Adrenal gland (tissue), 12 donors: ENCODE results near the gene VAC14. TPM values are rescaled to one million over a fixed set of nuclear protein-coding genes. Genes with fewer than 3 reads are reported as not detected.

Experiments
- DNase-seq, 7 donors: peaks; one replicate each; pipeline ENCODE4 v3.0.0-alpha.2; 2019 to 2020
- H3K27ac ChIP-seq, 5 donors: fragments of 200-600 bp; sonication (generic) in 4 of 5; 1 replicate in 3 of 5; 2 replicates in 2 of 5; pipeline versions ENCODE4 v1.5.1 to v1.8.0; 2016 to 2020; ENCODE audit warnings: mild to moderate bottlenecking in 1 of 5
- H3K27me3 ChIP-seq: fragments of 200-600 bp; 2 replicates; pipeline ENCODE4 v1.8.0; 2021
- H3K36me3 ChIP-seq, 2 donors: fragments of 200-600 bp; replicated peaks in 1 of 2; 1 replicate in 1 of 2; 2 replicates in 1 of 2; pipeline versions ENCODE4 v1.5.1 to v1.8.0; 2018 to 2022
- H3K4me1 ChIP-seq, 2 donors: fragments of 200-600 bp; replicated peaks in 1 of 2; 1 replicate in 1 of 2; 2 replicates in 1 of 2; pipeline versions ENCODE4 v1.5.1 to v1.8.0; 2018 to 2021
- H3K4me3 ChIP-seq, 4 donors: fragments of 200-600 bp; sonication (generic) in 3 of 4; one replicate each; pipeline ENCODE4 v1.5.1; 2016 to 2018
- H3K9me3 ChIP-seq, 3 donors: fragments of 200-600 bp; sonication (generic) in 1 of 3; replicated peaks in 1 of 3; 1 replicate in 2 of 3; 2 replicates in 1 of 3; pipeline versions ENCODE4 v1.5.1 to v1.8.0; 2016 to 2021
- POLR2A ChIP-seq, 2 donors: fragments of 450-650 bp; IDR thresholded peaks; one replicate each; pipeline ENCODE4 v1.6.1; 2017; ENCODE audit warnings: antibody characterized with exemption in 2 of 2, mild to moderate bottlenecking in 2 of 2, moderate library complexity in 1 of 2
- WGBS, 4 donors: extraction: QIAGEN DNeasy Blood & Tissue Kit in 2 of 4; methylation state at CpG; one replicate each; pipeline versions ENCODE4 v1.1.5 to v1.1.7; 2013 to 2017; 5-methylcytosine and 5-hydroxymethylcytosine counted together
- intact Hi-C, 2 donors: fragments of 100-400 bp; cut with DNase I; formaldehyde crosslinking; loops; one replicate each; pipeline versions ENCODE4 v1.14.1 to v1.15.0; 2022 to 2023
- polyA plus RNA-seq, 3 donors: library from polyadenylated mRNA; stranded (reverse); fragments of 200-250 nt in 2 of 3; fragments of 350-450 nt in 1 of 3; fragmentation: Illumina TruSeq in 1 of 3; extraction: RNeasy Lipid Tissue Mini Kit (QIAGEN cat#74804) in 1 of 3; gene quantifications; one replicate each; pipeline ENCODE4 v1.2.3, GENCODE V29; 2013 to 2014
- total RNA-seq, 9 donors: library from RNA; depleted of rRNA in 4 of 9; stranded (reverse); fragments of >200 nt in 4 of 9; fragments of 120-200 nt in 1 of 9; fragmentation: NEBNext Ultra II Directional in 1 of 9; extraction: Animal tissue kit (Norgen Biotek cat#: 25700) in 1 of 9; gene quantifications; one replicate each; pipeline versions ENCODE4 v1.1.0 to v1.2.4, GENCODE V29; 2013 to 2023
- TF ChIP-seq, protein P1 (sequence below), 6 experiments: fragments of 450-650 bp in 4 of 6; fragments of 200-600 bp in 2 of 6; sonication (generic) in 1 of 6; IDR thresholded peaks; 1 replicate in 5 of 6; 2 replicates in 1 of 6; pipeline versions ENCODE4 v1.5.1 to v1.8.0; 2016 to 2021; ENCODE audit warnings: antibody characterized with exemption in 6 of 6, mild to moderate bottlenecking in 2 of 6, moderate library complexity in 1 of 6
- donor health status: healthy with polysubstance abuse.
- donor health status: Bipolar disorder and iron deficiency.
- donor health status: DM: yes; HTN: yes; CAD: no.
- donor health status: DM: no; HTN: no; CAD: no.
- donor health status: DM: no; HTN: no; CAD: no.
- donor health status: DM: yes; HTN: yes; CAD: no.

VAC14 gene
- total and polyA plus RNA-seq, 12 donors: 24.6 to 74.8 (median 50.1) TPM

DNA sequence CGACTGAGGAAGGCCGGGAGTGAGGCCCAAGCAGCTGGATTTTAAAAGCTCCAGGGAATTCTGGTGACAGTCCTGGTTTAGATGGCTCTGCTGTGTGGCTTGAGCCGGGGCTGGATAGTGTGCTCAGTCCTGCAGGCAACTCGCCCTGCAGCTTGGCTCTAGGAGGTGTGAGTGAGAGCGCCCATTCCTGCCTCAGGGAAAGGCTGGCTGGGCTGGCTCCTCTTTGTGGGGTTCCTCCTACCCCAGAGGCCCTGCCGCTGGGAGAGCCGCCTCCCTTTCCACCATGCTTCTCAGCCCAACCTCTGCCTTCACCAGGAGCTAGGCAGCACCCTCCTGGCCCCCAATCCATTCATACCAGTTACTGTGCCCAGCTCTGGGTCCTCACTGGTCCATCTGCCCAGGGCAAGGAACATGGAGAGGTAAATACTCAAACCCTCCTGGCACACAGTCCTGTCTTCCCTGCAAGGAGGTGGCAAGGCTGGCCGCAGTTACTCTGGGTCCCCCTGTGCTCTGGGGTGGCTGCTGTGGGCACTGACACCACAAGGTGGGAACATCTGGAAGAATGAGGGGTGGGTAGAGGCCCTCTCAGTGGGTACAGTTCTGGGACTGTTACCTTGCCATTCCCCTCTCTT is 47.1 kb downstream of the VAC14 start:
- Histone ChIP-seq H3K36me3 (peaks cover 0 to 15% of the 10 kb centered on the region in 2 donors), H3K9me3 (no peaks in the 10 kb centered on the region), H3K4me1 (peaks cover 26 to 35% of the 10 kb centered on the region in 2 donors), H3K27me3 (no peaks in the 10 kb centered on the region), H3K4me3 (no peak overlapping the region), H3K27ac (peak overlapping the region in 1 of 5 donors; percentile 94)
- intact Hi-C loops: no loop called here
- WGBS, 4 donors: 90 to 98% (median 94%) methylated on average over 2 to 8 of the region's 8 CpGs
- DNase-seq: no peak
- TF ChIP-seq, protein P1, sequence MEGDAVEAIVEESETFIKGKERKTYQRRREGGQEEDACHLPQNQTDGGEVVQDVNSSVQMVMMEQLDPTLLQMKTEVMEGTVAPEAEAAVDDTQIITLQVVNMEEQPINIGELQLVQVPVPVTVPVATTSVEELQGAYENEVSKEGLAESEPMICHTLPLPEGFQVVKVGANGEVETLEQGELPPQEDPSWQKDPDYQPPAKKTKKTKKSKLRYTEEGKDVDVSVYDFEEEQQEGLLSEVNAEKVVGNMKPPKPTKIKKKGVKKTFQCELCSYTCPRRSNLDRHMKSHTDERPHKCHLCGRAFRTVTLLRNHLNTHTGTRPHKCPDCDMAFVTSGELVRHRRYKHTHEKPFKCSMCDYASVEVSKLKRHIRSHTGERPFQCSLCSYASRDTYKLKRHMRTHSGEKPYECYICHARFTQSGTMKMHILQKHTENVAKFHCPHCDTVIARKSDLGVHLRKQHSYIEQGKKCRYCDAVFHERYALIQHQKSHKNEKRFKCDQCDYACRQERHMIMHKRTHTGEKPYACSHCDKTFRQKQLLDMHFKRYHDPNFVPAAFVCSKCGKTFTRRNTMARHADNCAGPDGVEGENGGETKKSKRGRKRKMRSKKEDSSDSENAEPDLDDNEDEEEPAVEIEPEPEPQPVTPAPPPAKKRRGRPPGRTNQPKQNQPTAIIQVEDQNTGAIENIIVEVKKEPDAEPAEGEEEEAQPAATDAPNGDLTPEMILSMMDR (IDR thresholded peaks at IDR 0.05): no peak
- TF ChIP-seq POLR2A (IDR thresholded peaks at IDR 0.05): no peak

DNA sequence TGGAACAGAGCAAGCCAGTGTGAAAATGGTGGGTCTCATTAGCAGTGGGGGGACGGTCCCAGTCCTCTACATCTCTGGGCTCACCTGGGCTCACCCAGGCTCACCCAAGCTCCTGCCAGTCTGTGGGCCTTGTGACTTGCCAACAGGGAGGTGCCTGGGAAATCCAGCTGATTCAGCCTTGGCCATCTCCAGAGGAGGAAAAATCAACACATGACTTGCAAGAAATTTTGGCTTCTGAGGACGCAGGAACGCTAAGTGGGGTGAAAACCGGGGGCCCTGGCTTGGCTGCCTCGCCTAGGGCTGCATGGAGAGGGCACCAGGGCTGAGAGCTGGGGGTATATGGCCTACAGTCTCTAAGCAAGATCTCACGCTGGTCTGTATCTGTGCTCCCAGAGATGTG is 47.7 kb downstream of the VAC14 start:
- peak overlapping the region in 1 of 5 donors; percentile 94 for H3K27ac ChIP-seq
- peaks cover 0 to 9% of the 10 kb centered on the region in 2 donors for H3K36me3 ChIP-seq
- no peak for DNase-seq
- no peak overlapping the region for H3K4me3 ChIP-seq
- no peaks in the 10 kb centered on the region for H3K9me3 ChIP-seq
- no peak for TF ChIP-seq POLR2A (IDR thresholded peaks at IDR 0.05)
- TF ChIP-seq, protein P1 (IDR thresholded peaks at IDR 0.05): no peak
- peaks cover 26 to 38% of the 10 kb centered on the region in 2 donors for H3K4me1 ChIP-seq
- no peaks in the 10 kb centered on the region for H3K27me3 ChIP-seq
- intact Hi-C loops: no loop called here
- WGBS, 4 donors: 84 to 94% (median 89%) methylated on average over 5 to 6 of the region's 6 CpGs

GRCh38 chr16:70752426-70752825 is 48.5 kb downstream of the VAC14 start:
- 85 to 91% (median 90%) methylated on average over 8 to 10 of the region's 10 CpGs for WGBS, 4 donors
- peaks cover 0 to 6% of the 10 kb centered on the region in 2 donors for H3K36me3 ChIP-seq
- peak overlapping the region in 2 of 5 donors; percentile 81 to 94 for H3K27ac ChIP-seq
- intact Hi-C loops: no loop called here
- H3K27me3 ChIP-seq: no peaks in the 10 kb centered on the region
- no peak for TF ChIP-seq POLR2A (IDR thresholded peaks at IDR 0.05)
- TF ChIP-seq, protein P1 (IDR thresholded peaks at IDR 0.05): no peak
- H3K4me1 ChIP-seq: peaks cover 26 to 46% of the 10 kb centered on the region in 2 donors
- no peak overlapping the region for H3K4me3 ChIP-seq
- no peak for DNase-seq
- no peaks in the 10 kb centered on the region for H3K9me3 ChIP-seq

- peak overlapping the region; percentile 45 to 94 (median 63) for H3K27ac ChIP-seq
- peaks cover 0 to 2% of the 10 kb centered on the region in 2 donors for H3K36me3 ChIP-seq
- TF ChIP-seq, protein P1 (IDR thresholded peaks at IDR 0.05): no peak
- TF ChIP-seq POLR2A (IDR thresholded peaks at IDR 0.05): no peak
- H3K4me3 ChIP-seq: no peak overlapping the region
- no peaks in the 10 kb centered on the region for H3K27me3 ChIP-seq
- DNase-seq: no peak
- intact Hi-C loops: no loop called here
- 72 to 78% (median 73%) methylated on average over 3 to 7 of the region's 7 CpGs for WGBS, 4 donors
- no peaks in the 10 kb centered on the region for H3K9me3 ChIP-seq
- H3K4me1 ChIP-seq: peaks cover 30 to 53% of the 10 kb centered on the region in 2 donors
These were observed 49.4 kb downstream of the VAC14 start for GRCh38 chr16:70751593-70751992.
